HG03442 (cell line): ENCODE data around the gene ZNF827.
A peak's percentile ranks its signal among the peaks of the same experiment; 100 is the strongest.

Experiments used
- ATAC-seq: cut with Tn5 transposase; IDR thresholded peaks from one replicate; pipeline ENCODE4 v1.9.1; 2021; ENCODE audit warnings: mild to moderate bottlenecking, moderate library complexity; ENCODE audit not compliant: unreplicated experiment

ZNF827 gene

GRCh38 chr4:145763399-145763798, 175.2 kb downstream of the ZNF827 start:
- ATAC-seq, result no peak

GRCh38 chr4:145762719-145763118, 175.9 kb downstream of the ZNF827 start:
- no peak for ATAC-seq

- no peak for ATAC-seq
Measured at GRCh38 chr4:145760961-145761929, 177.4 kb downstream of the ZNF827 start.

- ATAC-seq, result no peak
Measured at GRCh38 chr4:145760176-145760575, 178.4 kb downstream of the ZNF827 start.

- no peak for ATAC-seq
Measured at GRCh38 chr4:145757188-145757587, 181.4 kb downstream of the ZNF827 start.

- no peak for ATAC-seq
Measured at GRCh38 chr4:145756244-145756643, 182.4 kb downstream of the ZNF827 start.

- ATAC-seq, result no peak
Measured at GRCh38 chr4:145755802-145756201, 182.8 kb downstream of the ZNF827 start.

GRCh38 chr4:145743641-145744040, 195.0 kb downstream of the ZNF827 start:
- ATAC-seq, result no peak

GRCh38 chr4:145740806-145741205, 197.8 kb downstream of the ZNF827 start:
- no peak for ATAC-seq

GRCh38 chr4:145739845-145740244, 198.8 kb downstream of the ZNF827 start:
- ATAC-seq, result no peak

GRCh38 chr4:145736241-145736831, 202.3 kb downstream of the ZNF827 start:
- no peak for ATAC-seq

- ATAC-seq, result no peak
Measured at GRCh38 chr4:145735827-145736226, 202.8 kb downstream of the ZNF827 start.

GRCh38 chr4:145735347-145735675, 203.3 kb downstream of the ZNF827 start:
- ATAC-seq, result no peak

GRCh38 chr4:145734576-145735346, 203.9 kb downstream of the ZNF827 start:
- ATAC-seq, result peak; percentile 50

GRCh38 chr4:145734031-145734430, 204.6 kb downstream of the ZNF827 start:
- no peak for ATAC-seq

- ATAC-seq, result peak; percentile 79
Measured at GRCh38 chr4:145732895-145733880, 205.4 kb downstream of the ZNF827 start.

GRCh38 chr4:145732001-145732815, 206.4 kb downstream of the ZNF827 start:
- no peak for ATAC-seq

GRCh38 chr4:145731028-145731427, 207.6 kb downstream of the ZNF827 start:
- ATAC-seq, result no peak

- no peak for ATAC-seq
Measured at GRCh38 chr4:145730026-145730425, 208.6 kb downstream of the ZNF827 start.
